GM18520 (cell line): ENCODE measurements around the gene TGFBI.
A peak's percentile ranks its signal among the peaks of the same experiment; 100 is the strongest.

Source experiments
- ATAC-seq: cut with Tn5 transposase; IDR thresholded peaks from one replicate; pipeline ENCODE4 v1.9.1; 2021; ENCODE audit not compliant: unreplicated experiment

The TGFBI gene

DNA sequence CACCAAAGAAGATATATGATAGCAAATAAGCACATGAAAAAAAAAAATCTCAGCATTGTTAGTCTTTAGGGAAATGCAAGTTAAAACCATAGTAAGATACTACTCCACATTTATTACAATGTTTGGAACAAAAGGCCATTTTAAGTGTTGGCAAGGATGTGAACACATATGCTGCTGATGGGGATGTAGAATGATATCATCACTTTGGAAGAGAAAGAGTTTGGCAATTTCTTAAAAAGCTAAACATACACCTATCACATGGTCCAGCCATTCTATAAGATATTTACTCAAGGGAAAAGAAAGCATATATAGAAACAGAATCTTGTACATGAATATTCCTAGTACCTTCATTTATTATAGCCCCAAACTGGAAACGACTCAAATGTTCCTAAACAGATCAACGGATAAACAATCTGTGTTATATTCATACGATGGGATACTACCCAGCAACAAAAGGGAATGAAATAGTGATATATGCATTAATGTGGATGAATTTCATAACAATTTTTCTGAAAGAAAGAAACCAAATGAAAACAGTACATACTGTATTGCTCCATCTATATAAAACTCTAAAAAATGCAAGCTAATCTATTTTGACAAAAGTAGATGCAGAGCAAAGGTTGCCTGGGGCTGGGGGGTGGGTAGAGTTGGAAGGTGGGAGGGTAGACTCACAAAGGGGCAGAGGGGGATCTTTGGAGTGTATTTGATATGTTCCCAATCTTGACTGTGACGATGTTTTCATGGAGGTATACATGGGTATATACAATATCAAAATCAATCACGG, 58.2 kb downstream of the TGFBI start:
- no peak for ATAC-seq

DNA sequence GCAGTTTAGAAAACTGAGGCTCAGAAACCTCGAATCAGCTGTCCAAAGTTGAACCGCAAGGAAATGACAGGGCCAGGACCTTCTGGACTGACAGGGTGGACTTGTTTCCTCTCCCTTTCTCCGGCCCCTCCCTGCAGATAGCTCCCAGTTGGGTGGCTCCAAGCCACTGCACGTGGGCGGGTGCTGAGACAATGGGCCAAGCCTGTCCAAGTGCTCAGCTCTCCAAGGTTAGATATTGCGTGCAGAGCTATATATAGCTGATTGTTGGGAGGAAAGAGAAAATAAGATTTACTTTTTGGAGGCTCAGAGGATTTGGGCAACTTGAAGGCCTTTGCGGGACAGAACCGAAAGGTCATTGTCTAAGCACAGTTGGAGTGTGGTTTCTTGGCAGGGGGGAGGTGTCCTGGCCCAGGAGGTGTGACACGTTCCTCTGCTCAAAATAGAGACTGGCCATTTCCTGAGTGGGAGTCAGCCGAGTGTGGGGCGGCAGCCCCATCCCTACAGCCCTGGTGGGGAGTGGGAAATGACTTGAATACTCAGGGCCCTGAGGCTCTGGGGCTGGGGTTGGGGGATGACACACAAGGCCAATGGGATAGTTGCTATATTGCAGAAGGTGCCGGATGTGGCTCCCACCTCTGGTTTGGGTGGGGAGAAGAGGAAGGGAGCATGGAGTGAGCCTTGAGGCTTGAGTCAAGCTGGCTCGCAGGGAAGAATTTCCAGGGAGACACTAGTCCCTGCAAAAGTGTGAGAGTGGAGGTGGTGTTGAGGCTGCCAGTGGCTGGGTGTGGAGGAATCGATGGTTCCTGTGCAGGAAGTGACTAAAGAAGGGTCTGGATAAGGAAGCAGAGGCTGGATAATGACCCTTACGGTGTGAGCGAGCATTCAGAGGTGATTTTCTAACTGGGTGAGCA, 59.4 kb downstream of the TGFBI start:
- ATAC-seq: no peak

DNA sequence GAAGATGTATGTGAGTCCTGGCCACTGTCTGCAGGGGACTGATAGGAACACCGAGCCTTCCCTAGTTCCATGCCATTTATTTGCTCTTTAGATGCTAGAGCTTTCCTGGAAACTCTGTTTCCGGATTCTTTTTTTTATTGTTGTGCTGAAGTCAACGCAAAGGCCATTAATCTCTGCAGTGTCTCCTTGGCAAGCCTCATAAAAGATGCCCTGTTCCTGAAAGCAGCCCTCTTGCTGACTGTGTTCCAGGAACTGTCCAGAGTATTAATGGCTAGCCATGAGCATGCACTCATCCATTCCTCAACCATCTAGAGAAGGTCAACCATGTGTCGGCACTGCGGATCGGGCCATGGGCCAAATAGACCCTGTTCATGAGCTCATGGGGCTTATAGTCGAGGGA, 61.0 kb downstream of the TGFBI start:
- ATAC-seq: no peak

DNA sequence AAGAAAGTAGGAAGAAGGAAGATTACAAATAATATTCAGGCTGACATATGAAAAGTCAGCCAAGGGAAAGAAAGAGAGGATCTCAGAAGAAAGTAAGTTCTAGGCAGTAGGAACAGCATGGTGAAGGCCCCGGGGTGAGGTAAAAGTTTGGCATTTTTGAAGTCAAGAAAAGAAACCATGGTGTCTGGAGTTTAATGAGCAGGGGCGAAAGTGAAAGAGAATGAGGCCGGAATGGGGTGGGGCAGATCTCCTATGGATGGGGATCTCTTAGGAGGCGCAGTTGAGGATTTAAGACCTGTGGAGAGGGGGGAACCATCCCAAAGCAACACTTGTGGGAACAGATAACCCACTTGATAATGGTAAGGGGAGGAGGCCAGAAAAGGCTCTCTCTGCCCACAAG, 61.5 kb downstream of the TGFBI start:
- no peak for ATAC-seq

DNA sequence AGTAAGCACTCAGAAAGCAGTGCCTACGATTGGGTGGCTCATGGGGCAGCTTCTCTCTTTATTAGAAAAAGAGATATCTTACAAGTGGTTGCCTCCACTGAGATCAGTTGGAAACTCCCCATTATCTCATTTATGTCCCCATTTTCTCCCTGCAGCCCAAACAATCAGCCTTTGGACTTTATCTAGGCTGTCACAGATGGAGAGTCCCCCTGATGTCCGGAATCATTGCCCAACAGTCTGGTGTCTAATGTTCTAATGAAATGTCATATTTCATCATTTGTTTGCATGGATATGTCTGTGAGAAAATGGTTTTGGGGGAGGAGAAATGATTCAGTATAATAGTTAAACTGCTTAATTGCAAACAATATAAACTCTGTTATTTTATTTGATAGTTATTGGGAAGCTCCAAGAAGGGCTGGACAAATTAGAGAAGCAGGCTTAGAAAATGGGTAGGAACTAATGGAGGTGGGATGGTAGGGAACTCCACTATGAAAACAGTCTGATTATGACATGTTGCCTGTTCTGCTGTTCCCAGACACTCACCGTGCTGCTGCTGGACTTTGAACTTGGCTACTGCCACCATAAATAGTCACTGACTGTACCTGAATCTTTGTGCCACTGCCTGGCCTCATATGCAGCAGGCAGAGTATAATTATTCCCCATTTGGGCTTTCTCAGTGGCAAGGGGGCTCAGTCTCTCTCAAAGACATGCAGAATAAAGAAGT, 65.6 kb downstream of the TGFBI start:
- ATAC-seq: no peak

DNA sequence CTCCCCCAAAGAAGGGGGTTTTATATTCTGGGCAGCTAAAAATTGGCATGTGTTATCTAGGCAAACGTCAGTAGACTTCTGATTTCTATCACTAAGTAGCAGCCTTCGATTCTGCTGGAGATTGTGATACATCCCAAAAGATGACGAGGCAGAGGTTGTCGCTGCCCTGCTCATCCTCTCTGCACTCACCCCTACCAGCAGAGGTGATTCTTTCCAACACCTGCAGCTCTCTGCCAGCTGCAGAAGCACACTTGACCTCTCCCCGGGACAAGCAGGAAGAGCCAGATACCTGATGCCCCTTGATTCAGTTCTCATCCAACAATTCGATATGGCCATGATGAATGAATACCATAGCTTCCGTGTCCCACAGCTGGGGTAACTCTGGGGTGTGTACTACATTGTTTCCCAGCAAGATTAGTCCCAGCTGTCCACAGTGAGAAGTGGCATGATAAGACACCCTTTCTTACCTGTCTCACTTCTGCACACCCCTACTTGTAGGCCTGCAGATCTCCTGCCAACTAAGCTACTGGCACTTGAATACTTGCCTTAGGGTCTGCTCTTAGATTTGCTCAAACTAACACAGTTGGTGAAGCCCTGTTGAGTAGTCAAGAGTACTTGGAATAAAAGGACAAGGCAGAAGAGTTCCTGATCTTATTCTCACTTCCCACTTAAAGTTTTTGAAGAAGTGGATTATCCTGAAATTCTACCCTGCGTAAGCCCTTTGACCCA, 66.3 kb downstream of the TGFBI start:
- no peak for ATAC-seq

DNA sequence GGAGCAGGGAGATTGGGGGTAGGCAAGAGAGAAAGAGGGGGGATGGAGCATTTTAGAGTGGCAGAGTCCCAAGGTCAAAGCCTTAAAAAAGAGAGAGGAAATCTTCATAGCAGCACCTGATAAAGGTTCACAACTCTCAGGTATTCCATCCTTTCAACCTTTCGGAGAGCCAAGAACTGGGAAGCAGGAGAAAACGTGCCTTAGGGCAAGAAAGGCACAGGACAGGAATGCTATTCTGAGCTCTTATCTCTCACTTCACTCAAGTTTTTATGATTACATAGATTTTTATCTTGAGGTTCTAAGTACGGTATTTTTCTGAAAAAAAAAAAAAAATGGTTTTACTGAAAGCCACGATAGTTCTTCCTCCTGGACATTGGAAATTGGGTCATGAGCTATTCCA, 69.4 kb downstream of the TGFBI start:
- no peak for ATAC-seq

DNA sequence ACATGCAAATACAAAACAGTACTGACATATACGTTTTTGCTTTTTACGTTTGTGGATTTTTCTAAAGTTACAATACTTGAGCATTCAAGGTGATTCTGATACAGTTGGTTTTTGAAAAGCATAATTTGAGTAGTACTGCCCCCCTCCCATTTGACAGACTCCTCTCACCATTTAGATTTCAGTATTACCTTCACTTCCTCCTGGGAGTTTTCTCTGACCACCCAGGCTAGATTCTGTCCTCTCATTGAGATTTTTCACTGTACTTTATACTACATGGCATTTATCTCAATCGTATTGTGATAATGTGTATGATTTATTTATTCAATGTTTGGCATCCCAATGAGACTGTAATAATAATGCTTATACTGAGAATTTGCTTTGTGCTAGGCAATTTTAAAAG, 71.1 kb downstream of the TGFBI start:
- no peak for ATAC-seq

DNA sequence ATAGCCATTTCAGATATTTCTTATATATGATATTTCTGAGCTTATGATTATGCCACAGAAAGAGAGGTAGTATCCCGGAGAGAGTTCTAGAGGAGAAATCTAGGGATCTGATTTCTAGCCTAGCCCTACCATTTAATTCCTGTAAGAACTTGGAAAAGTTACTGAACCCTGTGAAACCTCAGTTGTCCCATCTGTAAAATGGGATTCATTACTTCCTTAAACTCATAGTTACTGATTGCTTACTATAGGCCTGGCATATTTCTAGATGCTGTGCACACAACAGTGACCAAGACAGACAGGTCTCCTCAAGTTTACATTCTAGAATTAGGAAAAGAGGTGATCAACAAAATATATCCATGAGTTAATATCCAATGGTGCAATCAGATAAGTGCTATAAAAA, 73.1 kb downstream of the TGFBI start:
- ATAC-seq: no peak

DNA sequence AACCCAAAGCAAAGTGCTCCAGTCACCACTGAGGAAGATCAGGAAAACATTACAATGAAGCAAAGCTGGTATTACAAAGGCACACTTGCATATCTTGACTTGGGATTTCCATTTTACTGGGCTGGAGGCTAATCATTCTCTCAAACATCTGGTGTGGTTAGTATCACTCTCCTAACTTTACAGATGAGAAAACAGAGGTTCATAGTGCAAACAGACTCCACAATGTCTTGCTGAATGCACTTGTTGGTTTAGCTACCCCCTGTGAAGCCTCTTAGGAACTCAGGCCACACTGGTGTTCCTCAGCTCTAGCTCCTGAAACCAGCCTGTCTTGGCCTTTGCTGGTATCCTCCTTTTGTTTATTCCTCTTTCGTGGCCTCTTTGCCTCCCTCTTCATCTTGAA, 74.3 kb downstream of the TGFBI start:
- ATAC-seq: no peak

DNA sequence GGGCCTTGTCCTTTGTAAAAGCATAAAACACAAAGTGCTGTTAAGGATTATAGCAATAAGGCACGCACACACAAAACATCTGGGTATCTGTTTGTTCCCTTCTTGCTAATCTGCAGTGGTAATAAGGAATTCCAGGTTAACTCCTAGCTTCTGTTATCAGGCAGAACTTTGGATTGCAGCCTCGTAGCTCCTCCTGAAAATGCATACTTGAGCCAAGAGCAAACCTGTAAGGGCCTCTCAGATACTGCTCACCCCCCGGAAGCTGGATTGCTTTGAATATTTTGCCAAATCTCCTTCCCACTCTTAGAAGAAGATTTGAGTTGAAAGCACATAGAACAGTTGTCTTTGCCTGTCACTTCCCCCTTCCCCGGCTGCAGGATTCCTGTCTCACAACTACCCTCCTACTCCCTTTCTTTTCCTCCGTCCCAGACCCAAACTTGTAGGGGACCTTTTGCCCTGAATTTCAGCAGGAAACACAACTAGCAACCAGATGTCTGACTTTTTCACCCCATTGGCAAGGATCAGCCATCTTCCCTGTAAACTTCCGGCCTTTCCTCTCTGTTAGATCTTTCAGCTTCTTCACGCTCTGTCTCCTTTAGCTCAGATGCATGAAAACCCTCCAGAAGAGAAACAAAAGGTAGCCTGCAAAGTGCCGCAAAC, 75.6 kb downstream of the TGFBI start:
- ATAC-seq: no peak

DNA sequence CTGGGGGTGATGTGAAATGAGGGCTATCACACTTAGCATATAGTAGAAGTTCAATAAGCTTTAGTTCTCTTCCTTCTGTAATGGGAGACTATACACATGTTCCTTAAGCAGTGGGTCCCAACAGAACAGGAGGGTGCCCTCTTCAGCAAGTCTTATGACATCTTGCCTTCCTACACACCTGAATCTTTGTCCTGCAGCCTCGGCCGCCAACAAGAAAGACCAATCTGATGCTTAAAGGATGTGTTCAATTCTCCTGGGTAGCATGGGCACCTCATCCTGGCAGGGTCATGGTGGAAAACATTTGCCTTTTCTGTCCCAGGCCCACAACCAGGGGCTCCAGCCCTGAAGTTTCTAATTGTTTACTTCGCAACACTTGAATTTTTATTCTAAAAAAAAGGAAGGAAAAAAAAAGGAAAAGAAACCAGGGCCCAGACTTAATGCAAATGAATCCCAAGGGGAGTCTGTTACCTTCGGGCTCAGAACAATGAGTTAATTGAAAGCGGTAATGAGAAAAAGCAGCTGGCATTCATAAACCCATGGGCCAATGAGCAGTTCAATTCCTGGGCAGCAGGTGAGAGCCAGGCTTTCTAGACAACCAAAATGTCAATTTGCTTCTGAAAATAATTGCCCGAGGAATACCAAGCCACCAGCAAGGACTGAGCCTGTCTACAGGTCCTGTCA, 77.7 kb downstream of the TGFBI start:
- ATAC-seq: no peak

DNA sequence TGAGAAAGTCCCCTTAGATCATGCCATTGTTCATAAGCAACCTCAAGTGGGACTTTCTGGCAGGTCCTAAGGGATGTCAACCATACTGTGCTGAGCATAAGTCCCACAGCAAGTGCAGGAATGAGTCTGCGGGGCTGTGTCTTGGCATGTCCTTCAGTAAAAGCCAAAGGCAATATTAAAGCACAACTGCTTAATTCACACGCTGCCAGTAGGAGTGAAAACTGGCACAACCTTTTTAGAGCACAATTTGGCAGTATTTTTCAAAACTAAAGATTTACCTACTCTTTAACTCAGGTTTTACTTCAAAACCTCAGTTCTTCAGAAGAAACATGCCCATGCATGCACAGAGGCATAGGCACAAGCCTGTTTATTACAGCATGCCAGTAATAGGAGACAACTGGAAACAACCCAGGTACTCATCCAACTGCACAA, 79.4 kb downstream of the TGFBI start:
- peak; percentile 54 for ATAC-seq

DNA sequence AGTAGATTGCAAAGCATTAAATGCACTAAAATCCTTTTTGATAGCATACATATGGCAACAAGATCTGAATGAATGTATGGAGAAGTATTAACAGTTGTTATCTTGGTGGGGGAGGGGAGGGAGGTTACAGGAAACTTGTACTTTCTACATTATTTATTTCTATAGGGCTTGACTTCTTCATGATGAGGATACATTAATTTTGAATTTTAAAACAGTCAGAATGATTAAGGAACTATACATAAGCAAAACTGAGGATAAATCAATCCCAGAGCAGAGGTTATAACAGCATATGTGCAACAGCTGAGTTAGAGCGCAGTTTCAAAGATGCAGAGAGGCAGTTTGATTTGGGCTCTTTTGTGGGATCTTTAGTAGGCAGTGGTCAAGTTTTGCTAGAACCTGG, 80.0 kb downstream of the TGFBI start:
- ATAC-seq: no peak

DNA sequence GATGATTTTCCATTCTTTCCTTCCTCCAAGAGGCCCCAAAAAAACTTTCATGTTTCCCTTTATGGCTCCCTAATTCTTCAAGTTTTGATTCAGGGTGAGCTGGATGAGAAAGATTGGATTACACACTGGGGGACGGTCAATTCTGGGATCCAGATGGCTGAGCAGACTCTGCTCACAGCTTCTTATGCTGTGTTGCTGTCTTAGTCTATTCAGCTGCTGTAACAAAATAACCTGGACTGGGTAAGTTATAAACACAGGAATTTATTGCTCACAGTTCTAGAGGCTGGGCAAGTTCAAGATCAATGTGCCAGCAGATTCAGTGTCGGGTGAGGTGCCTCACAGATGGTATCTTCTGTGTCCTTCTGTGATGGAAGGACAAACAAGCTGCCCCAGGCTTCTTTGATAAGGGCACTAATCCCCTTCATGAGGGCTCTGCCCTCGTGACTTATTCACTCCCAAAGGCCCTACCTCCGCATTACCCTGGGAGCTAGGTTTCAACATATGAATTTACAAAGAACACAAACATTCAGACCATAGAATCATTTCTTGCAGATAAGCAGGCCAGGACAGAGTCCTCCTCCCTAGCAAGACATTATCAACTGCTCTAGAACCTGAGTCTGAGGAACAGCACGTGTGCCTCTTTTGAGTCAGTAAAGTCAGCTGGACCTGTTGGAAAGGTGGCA, 80.8 kb downstream of the TGFBI start:
- ATAC-seq: no peak
